Upper lobe of left lung (tissue), 6 donors: ENCODE results near the gene TCEANC2. TPM values are rescaled to one million over a fixed set of nuclear protein-coding genes. Genes with fewer than 3 reads are reported as not detected.
"Not testable (repeated sequence)": the region's sequence is repeated elsewhere in the genome, so short reads cannot be mapped to it uniquely, and the experiment has no call there.

Experiments
- ATAC-seq, 2 donors: fragments of 200-7000 bp; cut with Tn5 transposase; one replicate each; pipeline ENCODE4 v1.9.1; 2022; ENCODE audit warnings: mild to moderate bottlenecking in 2 of 2, moderate library complexity in 2 of 2; ENCODE audit not compliant: low FRiP score in 2 of 2
- DNase-seq, 2 donors: peaks; one replicate each; pipeline ENCODE4 v3.0.0-alpha.2; 2019 to 2020
- H3K27ac ChIP-seq, 4 donors: fragments of 200-600 bp; sonication (generic); one replicate each; pipeline ENCODE4 v1.5.1; 2016 to 2019
- H3K27me3 ChIP-seq, 4 donors: fragments of 200-600 bp; sonication (generic); one replicate each; pipeline ENCODE4 v1.5.1; 2017 to 2019
- H3K36me3 ChIP-seq, 4 donors: fragments of 200-600 bp; sonication (generic); one replicate each; pipeline ENCODE4 v1.5.1; 2016 to 2019
- H3K4me1 ChIP-seq, 4 donors: fragments of 200-600 bp; sonication (generic); one replicate each; pipeline ENCODE4 v1.5.1; 2018 to 2019
- H3K4me3 ChIP-seq, 4 donors: fragments of 200-600 bp; sonication (generic); one replicate each; pipeline ENCODE4 v1.5.1; 2017 to 2019; ENCODE audit warnings: mild to moderate bottlenecking in 2 of 4, moderate library complexity in 1 of 4
- H3K9me3 ChIP-seq, 4 donors: fragments of 200-600 bp; sonication (generic); one replicate each; pipeline ENCODE4 v1.5.1; 2018 to 2019
- EP300 ChIP-seq, 4 donors: sonication (generic); formaldehyde crosslinking; IDR thresholded peaks; one replicate each; pipeline ENCODE4 v1.5.1; 2017; ENCODE audit warnings: antibody characterized with exemption in 4 of 4, control low read depth in 2 of 4
- POLR2A ChIP-seq, 4 donors: fragments of 450-650 bp; IDR thresholded peaks; one replicate each; pipeline ENCODE4 v1.5.1; 2016 to 2017; ENCODE audit warnings: antibody characterized with exemption in 4 of 4, mild to moderate bottlenecking in 2 of 4
- POLR2AphosphoS5 ChIP-seq, 2 donors: sonication (generic); formaldehyde crosslinking; IDR thresholded peaks; one replicate each; pipeline ENCODE4 v1.5.1; 2017; ENCODE audit warnings: antibody characterized with exemption in 2 of 2
- WGBS, 2 donors: methylation state at CpG; one replicate each; pipeline ENCODE4 v1.1.5; 2017 to 2018; 5-methylcytosine and 5-hydroxymethylcytosine counted together
- total RNA-seq, 6 donors: library from RNA; depleted of rRNA in 4 of 6; stranded (reverse); fragments of >200 nt in 4 of 6; gene quantifications; one replicate each; pipeline versions ENCODE4 v1.1.0 to v1.2.1, GENCODE V29; 2016 to 2021
- TF ChIP-seq, protein P1 (sequence below), 6 experiments: fragments of 450-650 bp in 4 of 6; fragments of 200-600 bp in 2 of 6; sonication (generic) in 2 of 6; IDR thresholded peaks; one replicate each; pipeline ENCODE4 v1.5.1; 2016 to 2019; ENCODE audit warnings: antibody characterized with exemption in 6 of 6
- donor health status: DM: no; HTN: no; CAD: no; lungs with moderate emphysema.
- donor health status: DM: no; HTN: yes; CAD: no; lungs with severe emphysema.

TCEANC2 gene
- total RNA-seq, result 10 to 100 TPM in 1 of 6 donors, 1 to 10 TPM in 5; 2.0 to 11.5 (median 4.6) TPM

DNA sequence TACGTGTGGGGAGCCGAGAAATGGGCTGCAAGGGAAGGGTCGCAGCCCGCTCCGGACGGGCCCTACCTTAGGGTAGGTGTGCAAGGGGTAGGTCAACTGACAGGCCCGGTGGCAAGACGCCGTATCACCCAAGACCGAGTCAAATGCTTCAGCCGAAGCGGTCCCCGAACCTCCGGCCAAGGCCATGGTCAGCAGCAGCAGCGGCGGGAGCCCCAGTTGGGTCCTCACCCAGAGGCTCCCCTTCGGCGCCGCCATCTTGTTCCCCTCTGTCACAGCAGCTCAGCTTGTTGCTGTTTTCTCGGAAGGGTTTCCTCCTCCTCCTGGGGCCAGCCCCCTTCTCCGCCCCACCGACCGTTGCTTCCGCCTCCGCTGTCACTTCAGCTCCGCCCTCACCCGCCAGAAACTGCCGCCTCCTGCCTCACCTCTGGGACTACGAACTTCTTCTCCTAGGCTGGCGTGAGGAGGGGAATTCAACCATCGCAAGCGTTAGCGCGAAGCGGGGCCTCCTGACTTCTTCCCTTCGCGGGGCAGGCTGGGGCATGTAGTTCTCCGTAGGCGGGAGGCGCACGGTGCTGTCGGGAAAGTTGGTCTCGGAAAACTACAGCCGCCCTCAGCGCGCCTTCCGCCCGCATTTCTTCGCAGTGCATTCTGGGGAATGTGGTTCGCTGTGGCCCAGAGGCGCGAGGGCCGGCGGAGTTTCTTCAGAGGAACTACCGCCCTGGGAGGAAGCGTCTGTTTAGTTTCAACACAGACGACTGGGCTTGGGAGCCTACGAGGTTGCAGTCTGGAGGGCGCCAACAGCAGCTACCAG is at the start of gene TCEANC2, which contains the start of gene TMEM59:
TCEANC2 (plus strand) TSS at position 675 of the 811 bp plus-strand sequence. CDS start 815 bp downstream, outside the sequence.
TMEM59 (minus strand) TSS at position 271 of the 811 bp plus-strand sequence; CDS start at position 255, 16 bp downstream.
- ATAC-seq (peak; percentile 98 to 99), DNase-seq (peak; percentile 95 to 98)
- Histone ChIP-seq H3K9me3 (no peaks in the 10 kb centered on the region), H3K27me3 (no peaks in the 10 kb centered on the region), H3K4me1 (peaks cover 43 to 59% (median 46%) of the 10 kb centered on the region in 4 donors), H3K4me3 (peak within 1 kb of the TSS; percentile 67 to 95 (median 90)), H3K27ac (peak within 1 kb of the TSS; percentile 96 to 99 (median 98)), H3K36me3 (no peaks in the 10 kb centered on the region)
- WGBS, 2 donors, result 0% methylated on average over 35 to 50 of the region's 59 CpGs
- TF ChIP-seq POLR2AphosphoS5 (IDR thresholded peaks at IDR 0.05) (peak; percentile 87 to 93), EP300 (IDR thresholded peaks at IDR 0.05) (no peak), POLR2A (IDR thresholded peaks at IDR 0.05) (peak; percentile 38 to 93 (median 80))
- TF ChIP-seq, protein P1, sequence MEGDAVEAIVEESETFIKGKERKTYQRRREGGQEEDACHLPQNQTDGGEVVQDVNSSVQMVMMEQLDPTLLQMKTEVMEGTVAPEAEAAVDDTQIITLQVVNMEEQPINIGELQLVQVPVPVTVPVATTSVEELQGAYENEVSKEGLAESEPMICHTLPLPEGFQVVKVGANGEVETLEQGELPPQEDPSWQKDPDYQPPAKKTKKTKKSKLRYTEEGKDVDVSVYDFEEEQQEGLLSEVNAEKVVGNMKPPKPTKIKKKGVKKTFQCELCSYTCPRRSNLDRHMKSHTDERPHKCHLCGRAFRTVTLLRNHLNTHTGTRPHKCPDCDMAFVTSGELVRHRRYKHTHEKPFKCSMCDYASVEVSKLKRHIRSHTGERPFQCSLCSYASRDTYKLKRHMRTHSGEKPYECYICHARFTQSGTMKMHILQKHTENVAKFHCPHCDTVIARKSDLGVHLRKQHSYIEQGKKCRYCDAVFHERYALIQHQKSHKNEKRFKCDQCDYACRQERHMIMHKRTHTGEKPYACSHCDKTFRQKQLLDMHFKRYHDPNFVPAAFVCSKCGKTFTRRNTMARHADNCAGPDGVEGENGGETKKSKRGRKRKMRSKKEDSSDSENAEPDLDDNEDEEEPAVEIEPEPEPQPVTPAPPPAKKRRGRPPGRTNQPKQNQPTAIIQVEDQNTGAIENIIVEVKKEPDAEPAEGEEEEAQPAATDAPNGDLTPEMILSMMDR (IDR thresholded peaks at IDR 0.05), result peak in 2 of 6 experiments; percentile 29 to 32

DNA sequence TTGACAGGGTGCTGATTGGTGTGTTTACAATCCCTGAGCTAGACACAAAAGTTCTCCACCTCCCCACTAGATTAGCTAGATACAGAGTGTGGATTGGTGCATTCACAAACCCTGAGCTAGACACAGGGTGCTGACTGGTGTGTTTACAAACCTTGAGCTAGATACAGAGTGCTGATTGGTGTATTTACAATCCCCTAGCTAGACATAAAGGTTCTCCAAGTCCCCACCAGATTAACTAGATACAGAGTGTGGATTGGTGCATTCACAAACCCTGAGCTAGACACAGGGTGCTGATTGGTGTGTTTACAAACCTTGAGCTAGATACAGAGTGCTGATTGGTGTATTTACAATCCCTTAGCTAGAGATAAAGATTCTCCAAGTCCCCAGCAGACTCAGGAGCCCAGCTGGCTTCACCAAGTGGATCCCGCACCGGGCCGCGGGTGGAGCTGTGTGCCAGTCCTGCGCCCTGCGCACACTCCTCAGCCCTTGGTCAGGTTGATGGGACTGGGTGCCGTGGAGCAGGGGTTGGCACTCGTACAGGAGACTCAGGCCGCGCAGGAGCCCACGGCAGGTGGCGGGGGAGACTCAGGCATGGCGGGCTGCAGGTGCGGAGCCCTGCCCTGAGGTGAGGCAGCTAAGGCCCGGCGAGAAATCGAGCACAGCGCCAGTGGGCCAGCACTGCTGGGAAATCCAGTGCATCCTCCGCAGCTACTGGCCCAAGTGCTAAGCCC is 49.5 kb upstream of the TCEANC2 start:
- not testable (repeated sequence) for H3K27me3 ChIP-seq, H3K4me1 ChIP-seq, H3K36me3 ChIP-seq, H3K27ac ChIP-seq, ATAC-seq, H3K9me3 ChIP-seq, H3K4me3 ChIP-seq
- peak in 1 of 2 donors; percentile 73 for DNase-seq
- 96% methylated on average over 19 of the region's 19 CpGs; no CpG with 5 or more reads in 1 of the 2 donors for WGBS, 2 donors

DNA sequence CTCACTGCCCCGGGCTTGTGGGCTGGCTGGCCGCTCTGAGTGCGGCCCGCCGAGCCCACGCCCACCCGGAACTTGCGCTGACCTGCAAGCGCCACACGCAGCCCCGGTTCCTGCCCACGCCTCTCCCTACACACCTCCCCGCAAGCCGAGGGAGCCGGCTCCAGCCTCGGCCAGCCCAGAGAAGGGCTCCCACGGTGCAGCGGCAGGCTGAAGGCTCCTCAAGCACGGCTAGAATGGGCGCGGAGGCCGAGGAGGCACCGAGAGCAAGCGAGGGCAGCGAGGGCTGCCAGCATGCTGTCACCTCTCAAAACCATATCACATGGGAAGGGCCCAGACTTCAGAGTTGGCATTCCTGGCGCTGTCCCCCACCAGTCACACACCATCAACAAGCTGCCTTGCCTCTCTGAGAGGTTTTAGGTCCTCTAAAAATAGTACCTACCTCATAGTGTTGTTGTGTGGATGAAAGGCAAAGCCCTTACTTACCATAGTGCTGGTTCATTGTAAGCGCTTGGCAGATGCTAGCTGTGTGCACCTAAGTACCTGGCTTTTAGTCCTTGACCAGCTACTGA is 48.8 kb upstream of the TCEANC2 start:
- Histone ChIP-seq H3K4me3 (no peak overlapping the region), H3K9me3 (no peaks in the 10 kb centered on the region), H3K36me3 (no peaks in the 10 kb centered on the region), H3K27me3 (no peaks in the 10 kb centered on the region), H3K4me1 (peaks cover 0 to 9% (median 0%) of the 10 kb centered on the region in 4 donors), H3K27ac (no peak overlapping the region)
- DNase-seq, result peak in 1 of 2 donors; percentile 72
- ATAC-seq, result no peak
- 98 to 99% methylated on average over 10 to 22 of the region's 27 CpGs for WGBS, 2 donors
- TF ChIP-seq, protein P1 (IDR thresholded peaks at IDR 0.05), result no peak
- TF ChIP-seq POLR2A (IDR thresholded peaks at IDR 0.05) (no peak), EP300 (IDR thresholded peaks at IDR 0.05) (no peak), POLR2AphosphoS5 (IDR thresholded peaks at IDR 0.05) (no peak)

DNA sequence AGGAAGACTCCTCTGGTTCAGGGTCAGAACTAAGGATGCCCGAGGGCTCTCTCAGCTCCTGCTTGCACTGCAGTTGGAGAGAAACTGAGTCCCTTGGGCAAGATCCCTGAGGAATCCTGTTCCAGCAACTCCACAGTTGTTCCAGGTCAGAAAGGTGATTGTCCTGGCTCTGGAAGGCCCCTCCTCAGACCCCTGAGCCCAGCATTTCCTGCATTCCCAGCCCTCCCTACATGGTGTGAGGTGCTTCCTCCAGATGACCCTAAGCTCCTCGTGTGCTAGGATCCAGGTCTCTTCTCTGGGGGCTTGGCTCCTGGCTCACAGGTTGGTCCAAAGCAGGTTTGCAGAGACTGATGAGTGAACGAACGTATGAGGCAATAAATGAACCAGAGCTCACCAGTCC is 46.9 kb upstream of the TCEANC2 start:
- Histone ChIP-seq H3K36me3 (no peaks in the 10 kb centered on the region), H3K9me3 (no peaks in the 10 kb centered on the region), H3K4me1 (peaks cover 0 to 8% (median 0%) of the 10 kb centered on the region in 4 donors), H3K27ac (no peak overlapping the region), H3K4me3 (no peak overlapping the region), H3K27me3 (no peaks in the 10 kb centered on the region)
- DNase-seq (no peak), ATAC-seq (no peak)
- 74 to 90% methylated on average over 4 of the region's 4 CpGs for WGBS, 2 donors
- TF ChIP-seq, protein P1 (IDR thresholded peaks at IDR 0.05), result no peak
- no peak for TF ChIP-seq POLR2AphosphoS5 (IDR thresholded peaks at IDR 0.05)
- TF ChIP-seq POLR2A (IDR thresholded peaks at IDR 0.05), result no peak
- no peak for TF ChIP-seq EP300 (IDR thresholded peaks at IDR 0.05)

DNA sequence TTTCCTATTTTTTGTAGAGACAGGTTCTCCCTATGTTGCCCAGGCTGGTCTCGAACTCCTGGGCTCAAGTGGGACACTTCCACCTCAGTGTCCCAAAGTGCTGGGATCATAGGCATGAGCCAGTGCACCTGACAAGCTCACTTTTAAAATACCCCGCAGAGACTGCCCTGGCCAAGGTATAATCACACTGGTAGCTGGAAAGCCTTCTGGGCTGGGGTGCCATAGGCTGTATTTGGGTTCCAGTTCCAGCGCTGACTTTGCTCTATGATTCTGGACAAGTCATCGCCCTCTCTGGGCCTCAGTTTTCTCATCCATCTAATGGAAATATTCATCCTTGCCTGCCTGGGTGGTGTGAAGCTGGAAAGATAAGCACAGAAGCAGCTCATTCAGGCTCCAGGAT is 45.8 kb upstream of the TCEANC2 start:
- no peaks in the 10 kb centered on the region for H3K9me3 ChIP-seq
- no peak for ATAC-seq
- no peaks in the 10 kb centered on the region for H3K4me1 ChIP-seq
- H3K27ac ChIP-seq, result no peak overlapping the region
- no peaks in the 10 kb centered on the region for H3K36me3 ChIP-seq
- 93 to 94% methylated on average over 4 of the region's 4 CpGs for WGBS, 2 donors
- H3K27me3 ChIP-seq, result no peaks in the 10 kb centered on the region
- no peak overlapping the region for H3K4me3 ChIP-seq
- DNase-seq, result no peak
- TF ChIP-seq EP300 (IDR thresholded peaks at IDR 0.05), result no peak
- no peak for TF ChIP-seq POLR2AphosphoS5 (IDR thresholded peaks at IDR 0.05)
- TF ChIP-seq POLR2A (IDR thresholded peaks at IDR 0.05), result no peak
- TF ChIP-seq, protein P1 (IDR thresholded peaks at IDR 0.05), result no peak
